Keratinocyte (primary cell): ENCODE data around the gene NUP210L. TPM values are rescaled to one million over a fixed set of nuclear protein-coding genes. Genes with fewer than 3 reads are reported as not detected.

Experiments used
- DNase-seq: peaks from one replicate; pipeline ENCODE4 v3.0.0-alpha.2; 2011; ENCODE audit warnings: low read depth, missing footprints, low spot score
- FAIRE-seq: peaks from 2 replicates; lab custom pipeline; 2011; peaks lifted over from hg19 to GRCh38; lab: Jason Lieb, UNC
- H2AFZ ChIP-seq: 2 replicates; pipeline ENCODE4 v1.6.0; 2012; ENCODE audit warnings: low read length, control low read depth, inconsistent platforms; ENCODE audit not compliant: control insufficient read depth
- H3K27ac ChIP-seq: 2 replicates; pipeline ENCODE4 v1.5.1; 2011; ENCODE audit warnings: low read length; ENCODE audit not compliant: control insufficient read depth, insufficient read depth
- H3K27me3 ChIP-seq: 3 replicates; pipeline ENCODE4 v1.6.0; 2011; ENCODE audit warnings: low read length; ENCODE audit not compliant: control insufficient read depth, insufficient read depth; ENCODE audit errors: extremely low read depth
- H3K36me3 ChIP-seq, 2 experiments: 2 replicates in 1 of 2; 3 replicates in 1 of 2; pipeline ENCODE4 v1.5.1; 2011; ENCODE audit warnings: low read length in 2 of 2, mild to moderate bottlenecking in 1 of 2; ENCODE audit not compliant: control insufficient read depth in 2 of 2, insufficient read depth in 2 of 2; ENCODE audit errors: extremely low read depth in 1 of 2
- H3K4me1 ChIP-seq: 3 replicates; pipeline ENCODE4 v1.5.1; 2011; ENCODE audit warnings: low read length; ENCODE audit not compliant: control insufficient read depth, insufficient read depth; ENCODE audit errors: extremely low read depth
- H3K4me2 ChIP-seq: 3 replicates; pipeline ENCODE4 v1.6.0; 2011; ENCODE audit warnings: low read depth, low read length; ENCODE audit not compliant: control insufficient read depth, insufficient read depth; ENCODE audit errors: extremely low read depth
- H3K4me3 ChIP-seq, 3 experiments: fragments of 200-600 bp in 1 of 3; sonication (generic) in 1 of 3; 2 replicates in 2 of 3; 3 replicates in 1 of 3; pipeline ENCODE4 v1.5.1; 2011 to 2016; ENCODE audit warnings: low read length in 3 of 3, mild to moderate bottlenecking in 3 of 3, control low read depth in 2 of 3, inconsistent platforms in 1 of 3, low read depth in 1 of 3, mixed read lengths in 1 of 3, mixed run types in 1 of 3, moderate library complexity in 1 of 3; ENCODE audit not compliant: control insufficient read depth in 2 of 3, insufficient read depth in 2 of 3; ENCODE audit errors: extremely low read depth in 1 of 3
- H3K79me2 ChIP-seq: 2 replicates; pipeline ENCODE4 v1.6.0; 2012; ENCODE audit warnings: low read length; ENCODE audit not compliant: control insufficient read depth, insufficient read depth
- H3K9ac ChIP-seq: 3 replicates; pipeline ENCODE4 v1.6.0; 2011; ENCODE audit warnings: low read length; ENCODE audit not compliant: control insufficient read depth, insufficient read depth; ENCODE audit errors: extremely low read depth
- H3K9me1 ChIP-seq: 3 replicates; pipeline ENCODE4 v1.6.0; 2011; ENCODE audit warnings: low read length; ENCODE audit not compliant: control insufficient read depth, insufficient read depth; ENCODE audit errors: extremely low read depth
- H3K9me3 ChIP-seq: 2 replicates; pipeline ENCODE4 v1.5.1; 2012; ENCODE audit warnings: low read depth, low read length; ENCODE audit not compliant: control insufficient read depth
- H4K20me1 ChIP-seq: 3 replicates; pipeline ENCODE4 v1.6.0; 2011; ENCODE audit warnings: low read length; ENCODE audit not compliant: control insufficient read depth, insufficient read depth; ENCODE audit errors: extremely low read depth
- EZH2 ChIP-seq: IDR thresholded peaks from one replicate; pipeline ENCODE4 v1.6.1; 2012; ENCODE audit warnings: inconsistent platforms, mild to moderate bottlenecking, low read length, moderate library complexity
- dilution Hi-C: fragments of 300-500 bp; cut with MboI; formaldehyde crosslinking; loops from one replicate; pipeline ENCODE4 v1.7.0; 2020; ENCODE audit warnings: low sequenced_read_pairs; ENCODE audit not compliant: extremely low pct_ligation_motif_present
- polyA plus RNA-seq, 5 experiments: library from polyadenylated mRNA; depleted of rRNA in 3 of 5; stranded (reverse) in 3 of 5; stranded (forward) in 1 of 5; unstranded in 1 of 5; fragments of >200 nt; gene quantifications; 1 replicate in 1 of 5; 2 replicates in 3 of 5; 3 replicates in 1 of 5; pipeline versions ENCODE4 v1.2.1 to v1.2.3, GENCODE V29; 2011 to 2012; ENCODE audit warnings: missing spikeins in 2 of 5, low read depth in 1 of 5, low replicate concordance in 1 of 5
- TF ChIP-seq, protein P1 (sequence below), 3 experiments: IDR thresholded peaks in 1 of 3; conservative IDR thresholded peaks in 1 of 3; optimal IDR thresholded peaks in 1 of 3; 2 replicates in 2 of 3; 3 replicates in 1 of 3; pipeline versions ENCODE3 to v1.5.1; 2011; ENCODE audit warnings: low read length in 3 of 3, mild to moderate bottlenecking in 3 of 3, moderate library complexity in 2 of 3, control low read depth in 1 of 3, inconsistent platforms in 1 of 3; ENCODE audit not compliant: insufficient read depth in 2 of 3; ENCODE audit errors: extremely low read depth in 1 of 3

NUP210L gene
- polyA plus RNA-seq, 1 donor (not counting 4 experiments of a cell fraction or from before 2014, with no cell fraction given): 0.01 TPM

DNA sequence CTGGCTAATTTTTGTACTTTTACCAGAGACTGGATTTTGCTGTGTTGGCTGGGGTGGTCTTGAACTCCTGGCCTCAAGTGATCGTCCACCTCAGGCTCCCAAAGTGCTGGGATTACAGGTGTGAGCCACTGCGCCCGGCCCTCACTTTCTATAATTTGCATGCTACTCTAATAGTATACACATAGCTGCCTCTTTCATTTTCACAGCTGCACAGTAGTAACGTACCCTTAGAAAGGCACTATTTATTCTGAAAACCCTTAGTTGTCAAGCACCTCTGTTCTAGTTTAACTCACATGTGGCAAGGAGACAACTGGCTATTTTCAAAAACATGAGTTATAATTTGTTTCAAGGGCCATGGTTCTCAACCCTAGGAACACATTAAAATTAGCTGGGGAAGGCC lies 19.8 kb upstream of the NUP210L start:
- H3K27ac ChIP-seq: no peak overlapping the region
- H4K20me1 ChIP-seq: peaks cover 54% of the 10 kb centered on the region
- peaks cover 3% of the 10 kb centered on the region for H3K9me1 ChIP-seq
- DNase-seq: no peak
- no peak for TF ChIP-seq EZH2
- TF ChIP-seq, protein P1, sequence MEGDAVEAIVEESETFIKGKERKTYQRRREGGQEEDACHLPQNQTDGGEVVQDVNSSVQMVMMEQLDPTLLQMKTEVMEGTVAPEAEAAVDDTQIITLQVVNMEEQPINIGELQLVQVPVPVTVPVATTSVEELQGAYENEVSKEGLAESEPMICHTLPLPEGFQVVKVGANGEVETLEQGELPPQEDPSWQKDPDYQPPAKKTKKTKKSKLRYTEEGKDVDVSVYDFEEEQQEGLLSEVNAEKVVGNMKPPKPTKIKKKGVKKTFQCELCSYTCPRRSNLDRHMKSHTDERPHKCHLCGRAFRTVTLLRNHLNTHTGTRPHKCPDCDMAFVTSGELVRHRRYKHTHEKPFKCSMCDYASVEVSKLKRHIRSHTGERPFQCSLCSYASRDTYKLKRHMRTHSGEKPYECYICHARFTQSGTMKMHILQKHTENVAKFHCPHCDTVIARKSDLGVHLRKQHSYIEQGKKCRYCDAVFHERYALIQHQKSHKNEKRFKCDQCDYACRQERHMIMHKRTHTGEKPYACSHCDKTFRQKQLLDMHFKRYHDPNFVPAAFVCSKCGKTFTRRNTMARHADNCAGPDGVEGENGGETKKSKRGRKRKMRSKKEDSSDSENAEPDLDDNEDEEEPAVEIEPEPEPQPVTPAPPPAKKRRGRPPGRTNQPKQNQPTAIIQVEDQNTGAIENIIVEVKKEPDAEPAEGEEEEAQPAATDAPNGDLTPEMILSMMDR (optimal IDR thresholded peaks at IDR 0.05 in 1 of 3, IDR thresholded peaks at IDR 0.05 in 1 of 3, conservative IDR thresholded peaks at IDR 0.05 in 1 of 3; ENCODE audit: extremely low read depth in 1 of 3, insufficient read depth in 2 of 3, low read length in 3 of 3): no peak
- H2AFZ ChIP-seq: no peak overlapping the region
- H3K27me3 ChIP-seq: no peaks in the 10 kb centered on the region
- H3K4me1 ChIP-seq: peaks cover 26% of the 10 kb centered on the region
- no peaks in the 10 kb centered on the region for H3K9me3 ChIP-seq
- no peak for FAIRE-seq
- peaks cover 89% of the 10 kb centered on the region for H3K79me2 ChIP-seq
- peaks cover 38 to 50% of the 10 kb centered on the region in 2 experiments for H3K36me3 ChIP-seq
- H3K4me3 ChIP-seq: no peak overlapping the region
- no peak overlapping the region for H3K4me2 ChIP-seq
- dilution Hi-C loops: no loop called here
- H3K9ac ChIP-seq: no peak overlapping the region

DNA sequence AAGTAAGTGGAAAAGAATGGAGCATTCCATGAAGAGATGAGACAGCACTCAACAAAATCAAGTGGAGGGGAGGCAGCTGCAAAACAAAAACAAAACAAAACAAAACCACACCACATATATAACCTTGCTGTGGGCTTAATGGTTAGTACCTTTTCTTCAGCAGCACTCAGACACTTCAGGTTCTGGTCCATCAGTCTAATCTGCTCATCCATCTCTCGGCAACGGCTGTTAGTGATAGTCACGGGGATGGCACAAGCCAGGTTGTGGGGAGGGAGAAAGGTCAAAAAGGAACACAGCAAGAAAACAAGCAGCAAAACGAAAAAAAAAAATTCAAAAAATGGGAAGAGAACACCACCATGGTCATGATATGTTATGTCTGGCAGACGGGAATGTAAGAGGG lies 17.0 kb upstream of the NUP210L start:
- H2AFZ ChIP-seq: no peak overlapping the region
- H3K36me3 ChIP-seq: peaks cover 45 to 61% of the 10 kb centered on the region in 2 experiments
- no peaks in the 10 kb centered on the region for H3K27me3 ChIP-seq
- no peaks in the 10 kb centered on the region for H3K9me1 ChIP-seq
- peaks cover 73% of the 10 kb centered on the region for H3K79me2 ChIP-seq
- H3K9me3 ChIP-seq: no peaks in the 10 kb centered on the region
- no peak for FAIRE-seq
- H3K4me3 ChIP-seq: no peak overlapping the region
- no peak overlapping the region for H3K27ac ChIP-seq
- no peak overlapping the region for H3K9ac ChIP-seq
- peaks cover 26% of the 10 kb centered on the region for H4K20me1 ChIP-seq
- H3K4me1 ChIP-seq: peaks cover 1% of the 10 kb centered on the region
- dilution Hi-C loops: no loop called here
- H3K4me2 ChIP-seq: no peak overlapping the region
- TF ChIP-seq, protein P1 (optimal IDR thresholded peaks at IDR 0.05 in 1 of 3, IDR thresholded peaks at IDR 0.05 in 1 of 3, conservative IDR thresholded peaks at IDR 0.05 in 1 of 3; ENCODE audit: extremely low read depth in 1 of 3, insufficient read depth in 2 of 3, low read length in 3 of 3): no peak
- TF ChIP-seq EZH2: no peak
- DNase-seq: no peak
